ENCODE data around the gene TRIP13. TPM values are rescaled to one million over a fixed set of nuclear protein-coding genes. Genes with fewer than 3 reads are reported as not detected.
A peak's percentile ranks its signal among the peaks of the same experiment; 100 is the strongest.

TRIP13 gene
- total RNA-seq, 2 donors from 2014 or later: 1.0 to 2.6 TPM

- Mint-ChIP-seq H3K27me3 (peaks cover 64% of the 10 kb centered on the region), H3K36me3 (ENCODE audit: low read depth) (no peaks in the 10 kb centered on the region), H3K4me1 (peaks cover 2% of the 10 kb centered on the region), H3K27ac (peak overlapping the region; percentile 14), H3K4me3 (no peak overlapping the region)
- DNase-seq (no peak), ATAC-seq (no peak)
- no peaks in the 10 kb centered on the region for H3K9me3 ChIP-seq (ENCODE audit: control insufficient read depth, low read length, poor library complexity, severe bottlenecking)
Observed at GRCh38 chr5:943201-943917, 50.7 kb downstream of the TRIP13 start.

- DNase-seq: no peak
- Mint-ChIP-seq H3K27ac (peak overlapping the region; percentile 14), H3K36me3 (ENCODE audit: low read depth) (no peaks in the 10 kb centered on the region), H3K4me3 (peak overlapping the region; percentile 25), H3K4me1 (peaks cover 2% of the 10 kb centered on the region), H3K27me3 (peaks cover 71% of the 10 kb centered on the region)
- ATAC-seq: no peak
- H3K9me3 ChIP-seq (ENCODE audit: control insufficient read depth, low read length, poor library complexity, severe bottlenecking): no peaks in the 10 kb centered on the region
Observed at GRCh38 chr5:943918-944620, 51.4 kb downstream of the TRIP13 start.

GRCh38 chr5:944621-944927 lies 51.9 kb downstream of the TRIP13 start:
- H3K9me3 ChIP-seq (ENCODE audit: control insufficient read depth, low read length, poor library complexity, severe bottlenecking): no peaks in the 10 kb centered on the region
- Mint-ChIP-seq H3K36me3 (ENCODE audit: low read depth) (no peaks in the 10 kb centered on the region), H3K4me1 (peaks cover 2% of the 10 kb centered on the region), H3K27ac (peak overlapping the region; percentile 14), H3K4me3 (peak overlapping the region; percentile 25), H3K27me3 (peaks cover 73% of the 10 kb centered on the region)
- no peak for DNase-seq
- no peak for ATAC-seq

GRCh38 chr5:944992-945685 lies 52.5 kb downstream of the TRIP13 start:
- H3K4me1 Mint-ChIP-seq: peaks cover 2% of the 10 kb centered on the region
- H3K9me3 ChIP-seq (ENCODE audit: control insufficient read depth, low read length, poor library complexity, severe bottlenecking): no peaks in the 10 kb centered on the region
- H3K4me3 Mint-ChIP-seq: peak overlapping the region; percentile 25
- no peak overlapping the region for H3K27ac Mint-ChIP-seq
- ATAC-seq: no peak
- no peak for DNase-seq
- no peaks in the 10 kb centered on the region for H3K36me3 Mint-ChIP-seq (ENCODE audit: low read depth)
- peaks cover 78% of the 10 kb centered on the region for H3K27me3 Mint-ChIP-seq

GRCh38 chr5:945691-946551 lies 53.2 kb downstream of the TRIP13 start:
- Mint-ChIP-seq H3K27ac (no peak overlapping the region), H3K4me1 (peaks cover 2% of the 10 kb centered on the region), H3K36me3 (ENCODE audit: low read depth) (no peaks in the 10 kb centered on the region), H3K27me3 (peaks cover 77% of the 10 kb centered on the region), H3K4me3 (no peak overlapping the region)
- no peaks in the 10 kb centered on the region for H3K9me3 ChIP-seq (ENCODE audit: control insufficient read depth, low read length, poor library complexity, severe bottlenecking)
- no peak for ATAC-seq
- DNase-seq: no peak

GRCh38 chr5:946720-947625 lies 54.3 kb downstream of the TRIP13 start:
- peaks cover 76% of the 10 kb centered on the region for H3K27me3 Mint-ChIP-seq
- H3K27ac Mint-ChIP-seq: no peak overlapping the region
- peaks cover 2% of the 10 kb centered on the region for H3K4me1 Mint-ChIP-seq
- DNase-seq (no peak), ATAC-seq (no peak)
- no peaks in the 10 kb centered on the region for H3K9me3 ChIP-seq (ENCODE audit: control insufficient read depth, low read length, poor library complexity, severe bottlenecking)
- H3K4me3 Mint-ChIP-seq: no peak overlapping the region
- H3K36me3 Mint-ChIP-seq (ENCODE audit: low read depth): no peaks in the 10 kb centered on the region

GRCh38 chr5:947626-948471 lies 55.2 kb downstream of the TRIP13 start:
- H3K9me3 ChIP-seq (ENCODE audit: control insufficient read depth, low read length, poor library complexity, severe bottlenecking): no peaks in the 10 kb centered on the region
- H3K27ac Mint-ChIP-seq: no peak overlapping the region
- no peak for DNase-seq
- peaks cover 71% of the 10 kb centered on the region for H3K27me3 Mint-ChIP-seq
- ATAC-seq: no peak
- H3K4me3 Mint-ChIP-seq: peak overlapping the region; percentile 9
- H3K4me1 Mint-ChIP-seq: peaks cover 2% of the 10 kb centered on the region
- H3K36me3 Mint-ChIP-seq (ENCODE audit: low read depth): no peaks in the 10 kb centered on the region

GRCh38 chr5:948472-949274 lies 56.0 kb downstream of the TRIP13 start:
- ATAC-seq (no peak), DNase-seq (no peak)
- no peak overlapping the region for H3K27ac Mint-ChIP-seq
- peaks cover 73% of the 10 kb centered on the region for H3K27me3 Mint-ChIP-seq
- H3K36me3 Mint-ChIP-seq (ENCODE audit: low read depth): no peaks in the 10 kb centered on the region
- peaks cover 2% of the 10 kb centered on the region for H3K4me1 Mint-ChIP-seq
- H3K9me3 ChIP-seq (ENCODE audit: control insufficient read depth, low read length, poor library complexity, severe bottlenecking): no peaks in the 10 kb centered on the region
- peak overlapping the region; percentile 9 for H3K4me3 Mint-ChIP-seq

GRCh38 chr5:949275-949543 lies 56.5 kb downstream of the TRIP13 start:
- Mint-ChIP-seq H3K4me1 (no peaks in the 10 kb centered on the region), H3K27ac (no peak overlapping the region), H3K27me3 (peaks cover 73% of the 10 kb centered on the region), H3K36me3 (ENCODE audit: low read depth) (no peaks in the 10 kb centered on the region), H3K4me3 (no peak overlapping the region)
- DNase-seq (no peak), ATAC-seq (no peak)
- H3K9me3 ChIP-seq (ENCODE audit: control insufficient read depth, low read length, poor library complexity, severe bottlenecking): no peaks in the 10 kb centered on the region

- Mint-ChIP-seq H3K4me1 (peaks cover under 1% of the 10 kb centered on the region), H3K27me3 (peaks cover 71% of the 10 kb centered on the region), H3K4me3 (no peak overlapping the region), H3K36me3 (ENCODE audit: low read depth) (peaks cover under 1% of the 10 kb centered on the region), H3K27ac (no peak overlapping the region)
- no peak for ATAC-seq
- no peaks in the 10 kb centered on the region for H3K9me3 ChIP-seq (ENCODE audit: control insufficient read depth, low read length, poor library complexity, severe bottlenecking)
- DNase-seq: no peak
Observed at GRCh38 chr5:949815-950560, 57.3 kb downstream of the TRIP13 start.

Data from T-helper 17 cell (primary cell).